MM.1S (cell line): ENCODE results near the gene TGFBR2.
A peak's percentile ranks its signal among the peaks of the same experiment; 100 is the strongest.

Experiments
- DNase-seq: peaks from one replicate; pipeline ENCODE4 v3.0.0-alpha.2; 2015
- H2AFZ ChIP-seq: fragments of 300-600 bp; sonication (generic); 2 replicates; pipeline ENCODE4 v1.6.0; 2016; ENCODE audit warnings: antibody characterized with exemption, low read length
- H3F3A ChIP-seq: fragments of 300-600 bp; sonication (generic); 2 replicates; pipeline ENCODE4 v1.6.1; 2016; ENCODE audit warnings: mild to moderate bottlenecking, antibody characterized with exemption, low read length, moderate library complexity, mixed read lengths; ENCODE audit not compliant: insufficient read depth
- H3K27ac ChIP-seq: fragments of 300-600 bp; sonication (generic); 2 replicates; pipeline ENCODE4 v1.5.1; 2016; ENCODE audit warnings: mild to moderate bottlenecking, low read length
- H3K27me3 ChIP-seq: fragments of 300-600 bp; sonication (generic); replicated peaks from 2 replicates; pipeline ENCODE4 v1.6.0; 2016; ENCODE audit warnings: low read length; ENCODE audit not compliant: insufficient read depth
- H3K36me3 ChIP-seq: fragments of 300-600 bp; sonication (generic); replicated peaks from 2 replicates; pipeline ENCODE4 v1.6.1; 2016; ENCODE audit warnings: mild to moderate bottlenecking, low read length, mixed read lengths; ENCODE audit not compliant: insufficient read depth
- H3K4me1 ChIP-seq: fragments of 300-600 bp; sonication (generic); 2 replicates; pipeline ENCODE4 v1.6.1; 2016; ENCODE audit warnings: low read length, mixed read lengths
- H3K4me2 ChIP-seq: fragments of 300-600 bp; sonication (generic); 2 replicates; pipeline ENCODE4 v1.6.0; 2016; ENCODE audit warnings: low read depth, low read length
- H3K4me3 ChIP-seq: fragments of 300-600 bp; sonication (generic); 2 replicates; pipeline ENCODE4 v1.5.1; 2016; ENCODE audit warnings: low read length, mixed read lengths
- H3K79me2 ChIP-seq: fragments of 300-600 bp; sonication (generic); 2 replicates; pipeline ENCODE4 v1.6.1; 2016; ENCODE audit warnings: mixed run types, low read length, mixed read lengths
- H3K9ac ChIP-seq: fragments of 300-600 bp; sonication (generic); 2 replicates; pipeline ENCODE4 v1.6.1; 2016; ENCODE audit warnings: low read length, mixed read lengths
- H3K9me2 ChIP-seq: fragments of 300-600 bp; sonication (generic); replicated peaks from 2 replicates; pipeline ENCODE4 v1.6.1; 2016; ENCODE audit warnings: mild to moderate bottlenecking, low read length, mixed read lengths; ENCODE audit not compliant: insufficient read depth
- H3K9me3 ChIP-seq: fragments of 300-600 bp; sonication (generic); replicated peaks from 2 replicates; pipeline ENCODE4 v1.6.1; 2016; ENCODE audit warnings: mild to moderate bottlenecking, low read length, mixed read lengths; ENCODE audit not compliant: insufficient read depth
- H4K20me1 ChIP-seq: fragments of 300-600 bp; sonication (generic); 2 replicates; pipeline ENCODE4 v1.6.1; 2016; ENCODE audit warnings: mild to moderate bottlenecking, low read length, moderate library complexity, mixed read lengths; ENCODE audit not compliant: insufficient read depth
- CTCF ChIP-seq: fragments of 300-600 bp; sonication (generic); IDR thresholded peaks from 2 replicates; pipeline ENCODE4 v1.5.1; 2016; ENCODE audit warnings: antibody characterized with exemption, low read length, mixed read lengths
- EZH2 ChIP-seq: fragments of 300-600 bp; sonication (generic); optimal IDR thresholded peaks from 2 replicates; pipeline ENCODE3; 2017; ENCODE audit warnings: low read depth, mild to moderate bottlenecking, antibody characterized with exemption, low read length, mixed read lengths
- EZH2phosphoT487 ChIP-seq: fragments of 300-600 bp; sonication (generic); IDR thresholded peaks from 2 replicates; pipeline ENCODE4 v1.6.1; 2018; ENCODE audit warnings: antibody characterized with exemption, low read length

TGFBR2 gene

GRCh38 chr3:30733696-30734095 lies 127.3 kb downstream of the TGFBR2 start:
- H3K4me2 ChIP-seq = peak overlapping the region; percentile 15; the same call in 1 of the 2 replicates

GRCh38 chr3:30737743-30738499 lies 131.5 kb downstream of the TGFBR2 start:
- Histone ChIP-seq H3K4me2 (no peak overlapping the region), H3K27ac (no peak overlapping the region), H4K20me1 (no peaks in the 10 kb centered on the region), H3F3A (no peaks in the 10 kb centered on the region), H3K9me2 (no peaks in the 10 kb centered on the region), H3K27me3 (no peaks in the 10 kb centered on the region), H3K4me3 (no peak overlapping the region), H3K9me3 (no peaks in the 10 kb centered on the region), H3K79me2 (no peaks in the 10 kb centered on the region), H3K36me3 (no peaks in the 10 kb centered on the region), H3K4me1 (no peaks in the 10 kb centered on the region), H2AFZ (no peak overlapping the region), H3K9ac (no peak overlapping the region)
- no peak for DNase-seq
- TF ChIP-seq EZH2 (no peak), CTCF (no peak), EZH2phosphoT487 (no peak)

More at GRCh38 chr3:30733696-30734095, 127.3 kb downstream of the TGFBR2 start:
- Histone ChIP-seq H3F3A (no peaks in the 10 kb centered on the region), H3K9ac (no peak overlapping the region), H3K27me3 (no peaks in the 10 kb centered on the region), H3K4me1 (no peaks in the 10 kb centered on the region), H3K4me3 (no peak overlapping the region), H2AFZ (no peak overlapping the region), H3K79me2 (no peaks in the 10 kb centered on the region), H3K27ac (no peak overlapping the region), H3K9me2 (no peaks in the 10 kb centered on the region), H3K9me3 (no peaks in the 10 kb centered on the region), H3K36me3 (no peaks in the 10 kb centered on the region), H4K20me1 (no peaks in the 10 kb centered on the region)
- no peak for TF ChIP-seq EZH2phosphoT487
- no peak for TF ChIP-seq CTCF
- TF ChIP-seq EZH2 = no peak
- no peak for DNase-seq

- Histone ChIP-seq H3K9me3 (no peaks in the 10 kb centered on the region), H4K20me1 (no peaks in the 10 kb centered on the region), H3K4me1 (no peaks in the 10 kb centered on the region; the same call in 1 of the 2 replicates), H3K9me2 (no peaks in the 10 kb centered on the region), H3K4me2 (no peak overlapping the region), H3K79me2 (no peaks in the 10 kb centered on the region), H3K9ac (no peak overlapping the region), H3K27ac (no peak overlapping the region), H3F3A (no peaks in the 10 kb centered on the region), H3K4me3 (no peak overlapping the region), H2AFZ (no peak overlapping the region), H3K36me3 (no peaks in the 10 kb centered on the region), H3K27me3 (no peaks in the 10 kb centered on the region)
- TF ChIP-seq CTCF (no peak), EZH2 (no peak), EZH2phosphoT487 (no peak)
- DNase-seq = no peak
These were observed 132.2 kb downstream of the TGFBR2 start for GRCh38 chr3:30738605-30739004.
